Left ventricle myocardium inferior (tissue), 1 donor: Measurements from ENCODE around the gene CHCHD5. TPM values are rescaled to one million over a fixed set of nuclear protein-coding genes. Genes with fewer than 3 reads are reported as not detected.

Source experiments
- DNase-seq: peaks from one replicate; pipeline ENCODE4 v3.0.0-alpha.2; 2020
- H3K27ac ChIP-seq: fragments of 200-600 bp; replicated peaks from 2 replicates; pipeline ENCODE4 v1.8.0; 2021
- H3K27me3 ChIP-seq: fragments of 200-600 bp; 2 replicates; pipeline ENCODE4 v1.8.0; 2021; ENCODE audit warnings: low read depth
- H3K36me3 ChIP-seq: fragments of 200-600 bp; 2 replicates; pipeline ENCODE4 v1.8.0; 2021
- H3K4me1 ChIP-seq: fragments of 200-600 bp; 2 replicates; pipeline ENCODE4 v1.8.0; 2021
- H3K4me3 ChIP-seq: fragments of 200-600 bp; 2 replicates; pipeline ENCODE4 v1.8.0; 2021; ENCODE audit warnings: mild to moderate bottlenecking, moderate library complexity
- H3K9me3 ChIP-seq: fragments of 200-600 bp; replicated peaks from 2 replicates; pipeline ENCODE4 v1.8.0; 2021
- intact Hi-C: fragments of 100-400 bp; cut with micrococcal nuclease; formaldehyde crosslinking; loops from one replicate; pipeline ENCODE4 v1.11.0; 2022
- total RNA-seq: library from RNA; stranded (reverse); fragmentation: NEBNext Ultra II Directional; extraction: Animal tissue kit (Norgen Biotek cat#: 25700); gene quantifications from one replicate; pipeline ENCODE4 v1.2.1, GENCODE V29; 2021
- TF ChIP-seq, protein P1 (sequence below): fragments of 200-600 bp; IDR thresholded peaks from 2 replicates; pipeline ENCODE4 v1.8.0; 2021; ENCODE audit warnings: antibody characterized with exemption, mild to moderate bottlenecking, borderline replicate concordance
- donor health status: DM: no; HTN: yes; CAD: no; lungs with severe emphysema.

The CHCHD5 gene
- total RNA-seq, 1 donor from 2014 or later: 19.2 TPM

DNA sequence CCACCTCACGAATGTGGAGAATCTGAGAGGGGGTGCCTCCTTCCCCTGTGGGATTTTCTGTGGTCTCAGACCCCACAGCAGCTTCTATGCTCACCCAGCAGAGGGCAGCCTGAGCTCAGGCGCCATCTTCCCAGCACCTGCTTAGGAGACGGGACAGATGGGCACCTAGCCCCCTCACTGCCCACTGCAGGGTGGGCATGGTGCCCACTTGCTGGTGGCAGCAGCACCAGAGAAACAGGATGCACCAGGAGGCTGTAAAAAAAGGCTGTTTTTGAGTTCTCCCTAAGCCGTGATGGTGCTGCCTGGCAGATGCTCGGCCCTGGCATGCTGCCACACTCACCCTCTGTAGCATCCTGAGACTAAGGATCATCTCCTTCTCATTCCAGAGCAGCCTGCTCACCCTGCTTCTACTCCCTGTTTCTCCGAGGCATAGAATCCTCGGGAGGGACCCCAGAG lies 42.2 kb downstream of the CHCHD5 start:
- Histone ChIP-seq H3K4me1 (peaks cover 40% of the 10 kb centered on the region), H3K27ac (peak overlapping the region; percentile 77), H3K4me3 (peak overlapping the region; percentile 34), H3K36me3 (no peaks in the 10 kb centered on the region), H3K9me3 (no peaks in the 10 kb centered on the region), H3K27me3 (peaks cover 15% of the 10 kb centered on the region)
- intact Hi-C loops: loop anchor here (10.0 kb wide), 2 partner anchors 58 to 98 kb away; partner anchors contain the start of gene NT5DC4
- TF ChIP-seq, protein P1, sequence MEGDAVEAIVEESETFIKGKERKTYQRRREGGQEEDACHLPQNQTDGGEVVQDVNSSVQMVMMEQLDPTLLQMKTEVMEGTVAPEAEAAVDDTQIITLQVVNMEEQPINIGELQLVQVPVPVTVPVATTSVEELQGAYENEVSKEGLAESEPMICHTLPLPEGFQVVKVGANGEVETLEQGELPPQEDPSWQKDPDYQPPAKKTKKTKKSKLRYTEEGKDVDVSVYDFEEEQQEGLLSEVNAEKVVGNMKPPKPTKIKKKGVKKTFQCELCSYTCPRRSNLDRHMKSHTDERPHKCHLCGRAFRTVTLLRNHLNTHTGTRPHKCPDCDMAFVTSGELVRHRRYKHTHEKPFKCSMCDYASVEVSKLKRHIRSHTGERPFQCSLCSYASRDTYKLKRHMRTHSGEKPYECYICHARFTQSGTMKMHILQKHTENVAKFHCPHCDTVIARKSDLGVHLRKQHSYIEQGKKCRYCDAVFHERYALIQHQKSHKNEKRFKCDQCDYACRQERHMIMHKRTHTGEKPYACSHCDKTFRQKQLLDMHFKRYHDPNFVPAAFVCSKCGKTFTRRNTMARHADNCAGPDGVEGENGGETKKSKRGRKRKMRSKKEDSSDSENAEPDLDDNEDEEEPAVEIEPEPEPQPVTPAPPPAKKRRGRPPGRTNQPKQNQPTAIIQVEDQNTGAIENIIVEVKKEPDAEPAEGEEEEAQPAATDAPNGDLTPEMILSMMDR: peak; percentile 89
- DNase-seq: peak; percentile 56

DNA sequence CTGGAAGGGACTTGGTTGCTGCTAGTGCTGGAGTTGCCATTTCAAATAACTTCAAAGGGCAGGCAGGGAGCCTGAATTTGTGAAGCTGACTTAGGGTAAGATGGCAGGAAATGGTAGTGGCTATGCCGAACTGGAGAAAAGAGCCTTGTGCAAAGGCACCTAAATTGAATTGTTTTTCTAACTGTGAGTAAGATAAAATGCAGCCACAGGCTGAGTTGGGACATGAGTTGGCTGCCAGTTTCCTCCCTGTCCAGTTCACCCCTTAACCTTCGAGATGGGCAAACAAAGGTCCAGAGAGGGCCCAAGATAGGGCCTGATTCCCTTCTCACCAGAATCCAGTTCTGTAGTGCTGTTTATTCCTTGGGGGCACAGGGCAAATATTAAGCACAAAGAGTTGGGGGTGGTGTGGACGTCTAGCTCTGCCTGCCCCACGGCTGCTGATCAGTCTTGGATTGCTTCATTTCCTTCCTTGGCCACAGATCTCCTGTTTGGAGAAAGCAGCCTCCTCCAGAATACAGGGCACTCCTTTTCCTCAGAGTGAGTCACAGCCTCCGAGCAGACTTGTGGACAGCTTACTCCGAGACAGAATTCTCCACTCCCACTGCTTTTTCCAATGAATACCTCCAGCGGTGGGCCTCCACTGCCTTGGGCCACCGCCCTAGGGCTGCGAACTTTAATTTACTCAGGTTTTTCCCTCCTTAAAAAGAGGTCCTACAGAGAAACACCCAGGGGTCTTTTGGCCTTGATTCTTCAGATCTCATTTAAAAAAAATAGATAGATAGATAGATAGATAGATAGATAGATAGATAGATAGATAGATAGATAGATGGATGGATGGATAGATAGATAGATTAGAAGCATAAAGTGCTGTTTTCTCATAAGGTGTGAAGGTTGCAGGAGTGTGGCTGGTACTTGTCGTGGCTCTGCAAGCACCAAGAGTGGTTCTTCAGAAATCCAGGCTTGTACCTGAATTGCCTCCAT lies 42.9 kb downstream of the CHCHD5 start:
- TF ChIP-seq, protein P1: no peak
- H3K9me3 ChIP-seq: no peaks in the 10 kb centered on the region
- peaks cover 40% of the 10 kb centered on the region for H3K4me1 ChIP-seq
- intact Hi-C loops: loop anchor here (10.0 kb wide), 2 partner anchors 57 to 97 kb away; partner anchors contain the start of gene NT5DC4
- H3K36me3 ChIP-seq: no peaks in the 10 kb centered on the region
- H3K4me3 ChIP-seq: peak overlapping the region; percentile 34
- peaks cover 15% of the 10 kb centered on the region for H3K27me3 ChIP-seq
- H3K27ac ChIP-seq: peak overlapping the region; percentile 77
- DNase-seq: peak; percentile 45

DNA sequence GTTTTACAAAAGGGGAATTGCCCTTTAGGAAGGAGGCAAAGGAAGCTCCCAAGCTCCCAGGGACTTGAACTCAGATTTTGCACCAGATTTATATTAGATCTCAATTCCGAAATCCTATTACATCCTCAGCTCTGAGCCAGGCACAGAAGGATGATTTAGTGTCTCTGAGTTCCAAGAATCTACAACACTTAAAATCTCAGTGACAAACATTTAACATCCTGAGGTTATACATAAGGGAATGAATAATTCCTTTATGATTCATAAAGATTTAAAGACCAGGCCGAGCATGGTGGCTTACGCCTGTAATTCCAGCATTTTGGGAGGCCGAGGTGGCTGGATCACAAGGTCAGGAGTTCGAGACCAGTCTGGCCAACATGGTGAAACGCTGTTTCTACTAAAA lies 44.8 kb downstream of the CHCHD5 start:
- Histone ChIP-seq H3K4me1 (peaks cover 40% of the 10 kb centered on the region), H3K27me3 (peaks cover 15% of the 10 kb centered on the region), H3K36me3 (no peaks in the 10 kb centered on the region), H3K4me3 (no peak overlapping the region), H3K9me3 (no peaks in the 10 kb centered on the region), H3K27ac (no peak overlapping the region)
- no peak for DNase-seq
- TF ChIP-seq, protein P1: no peak
- intact Hi-C loops: loop anchor here (10.0 kb wide), 2 partner anchors 56 to 96 kb away; partner anchors contain the start of gene NT5DC4

DNA sequence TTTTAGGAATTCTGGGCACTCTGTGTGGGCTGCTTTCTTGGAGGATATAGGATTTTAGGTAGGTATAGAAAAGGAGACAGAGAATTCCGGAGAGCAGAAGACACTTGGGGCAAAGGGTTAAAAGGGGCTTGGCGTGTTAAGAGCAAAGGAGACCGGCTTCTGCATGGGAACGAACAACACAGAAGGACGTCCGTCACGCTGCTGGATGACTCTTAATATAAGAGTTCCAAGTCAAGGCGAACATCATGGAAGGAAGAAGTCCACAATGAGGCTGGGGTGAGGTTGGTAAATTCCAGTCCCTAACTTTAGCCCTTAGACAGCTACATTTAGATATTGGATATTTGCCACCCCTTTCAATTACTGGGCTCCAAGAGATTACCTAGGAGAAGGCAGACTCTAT lies 45.4 kb downstream of the CHCHD5 start:
- DNase-seq: no peak
- Histone ChIP-seq H3K36me3 (no peaks in the 10 kb centered on the region), H3K4me1 (peaks cover 40% of the 10 kb centered on the region), H3K27me3 (peaks cover 15% of the 10 kb centered on the region), H3K9me3 (no peaks in the 10 kb centered on the region), H3K4me3 (no peak overlapping the region), H3K27ac (no peak overlapping the region)
- TF ChIP-seq, protein P1: no peak
- intact Hi-C loops: loop anchor here (10.0 kb wide), 2 partner anchors 55 to 95 kb away; partner anchors contain the start of gene NT5DC4

DNA sequence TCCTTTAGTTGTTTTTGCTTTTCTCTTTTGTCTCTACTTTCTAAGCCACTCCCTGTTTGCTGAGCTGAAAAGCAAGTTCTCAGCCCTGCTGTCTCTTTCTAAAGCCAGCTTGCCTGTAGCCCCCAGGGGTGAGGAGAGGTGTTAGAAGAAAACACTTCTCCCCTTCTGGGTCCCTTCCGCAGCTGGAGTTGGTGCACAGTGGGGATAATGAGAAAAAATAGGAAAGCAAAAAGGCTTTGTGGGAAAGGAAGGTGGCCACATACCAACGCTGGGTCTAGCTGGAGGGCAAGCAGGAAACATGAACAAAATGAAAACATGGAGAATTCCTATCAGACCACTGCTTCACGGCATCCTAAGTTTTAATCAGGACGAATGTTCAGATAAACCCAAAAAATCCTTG lies 45.9 kb downstream of the CHCHD5 start:
- Histone ChIP-seq H3K4me3 (no peak overlapping the region), H3K27ac (no peak overlapping the region), H3K9me3 (no peaks in the 10 kb centered on the region), H3K36me3 (no peaks in the 10 kb centered on the region), H3K27me3 (peaks cover 15% of the 10 kb centered on the region), H3K4me1 (peaks cover 40% of the 10 kb centered on the region)
- TF ChIP-seq, protein P1: no peak
- intact Hi-C loops: no loop called here
- DNase-seq: no peak
